ENCODE results near the gene INPP4B.
A peak's percentile ranks its signal among the peaks of the same experiment; 100 is the strongest.

The INPP4B gene

DNA sequence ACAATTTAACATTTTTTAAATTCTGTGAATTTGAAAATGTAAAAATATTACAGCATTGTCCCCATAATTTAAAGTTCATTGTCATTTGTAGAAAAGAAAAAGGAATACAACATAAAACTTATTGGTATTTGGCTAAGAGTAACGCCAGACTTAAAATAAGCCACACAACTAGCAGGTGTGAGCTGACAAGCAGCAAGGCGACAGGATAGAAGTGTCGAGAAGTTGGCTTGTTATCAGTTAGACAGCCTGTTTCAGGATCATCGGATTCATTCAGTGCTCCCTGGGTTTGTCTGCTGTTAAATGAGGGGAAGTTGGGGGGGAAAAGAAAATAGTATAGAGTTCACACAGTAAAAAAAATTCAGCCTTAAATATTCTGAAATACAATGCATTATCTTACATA, 816.1 kb downstream of the INPP4B start:
- Histone ChIP-seq H3K27ac (no peak overlapping the region), H4K20me1 (no peaks in the 10 kb centered on the region), H3K4me2 (no peak overlapping the region), H3K4me3 (no peak overlapping the region), H3K27me3 (no peaks in the 10 kb centered on the region), H3K4me1 (no peaks in the 10 kb centered on the region), H3K36me3 (no peaks in the 10 kb centered on the region), H3K9ac (no peak overlapping the region), H3K9me3 (replicated peaks in 1 of 11) (no peaks in the 10 kb centered on the region)
- no peak for TF ChIP-seq Cebpa-rat (IDR thresholded peaks at IDR 0.05)

DNA sequence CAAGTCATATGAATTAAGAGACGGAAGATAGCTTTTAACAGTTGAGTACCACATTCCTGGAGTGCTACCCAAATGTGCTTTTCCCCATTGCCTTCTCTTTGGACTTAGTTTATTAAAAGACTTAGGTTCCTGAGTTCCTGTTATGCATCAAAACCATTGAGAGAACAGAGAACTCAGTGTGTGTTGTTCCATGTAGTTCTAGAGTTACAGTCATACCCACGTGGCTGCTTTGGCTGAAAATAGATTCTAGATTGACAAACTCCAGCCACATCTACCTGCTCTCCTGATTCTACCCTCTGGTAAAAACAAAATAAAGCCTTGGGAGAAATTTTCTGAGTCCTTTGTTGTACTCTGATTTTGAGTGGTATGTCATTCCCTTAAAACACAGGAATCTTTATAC, 824.3 kb downstream of the INPP4B start:
- Histone ChIP-seq H3K4me3 (no peak overlapping the region), H3K36me3 (no peaks in the 10 kb centered on the region), H3K4me1 (no peaks in the 10 kb centered on the region), H3K27me3 (no peaks in the 10 kb centered on the region), H3K9me3 (replicated peaks in 1 of 11) (no peaks in the 10 kb centered on the region), H3K4me2 (no peak overlapping the region), H3K27ac (no peak overlapping the region), H3K9ac (no peak overlapping the region), H4K20me1 (no peaks in the 10 kb centered on the region)
- TF ChIP-seq Cebpa-rat (IDR thresholded peaks at IDR 0.05) = no peak

DNA sequence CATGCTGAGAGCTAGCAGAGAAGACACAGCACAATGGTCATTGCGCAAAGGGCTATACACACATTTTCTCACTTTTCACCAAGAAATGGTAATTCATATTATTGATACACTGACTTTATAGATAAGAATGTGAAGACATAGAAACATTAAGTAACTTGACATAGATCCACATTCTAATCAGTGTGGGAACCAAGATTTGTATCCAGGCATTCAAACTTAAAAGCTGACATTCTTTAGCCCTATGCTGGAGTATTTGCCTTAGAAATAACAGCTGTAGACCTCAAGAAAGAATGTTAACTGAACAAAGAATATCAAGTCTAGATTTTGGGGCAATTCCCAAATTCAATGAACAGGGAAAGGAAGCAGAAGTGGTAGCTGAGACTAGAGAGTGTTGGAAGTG, 824.9 kb downstream of the INPP4B start:
- Histone ChIP-seq H3K36me3 (no peaks in the 10 kb centered on the region), H3K27me3 (no peaks in the 10 kb centered on the region), H3K4me2 (no peak overlapping the region)

DNA sequence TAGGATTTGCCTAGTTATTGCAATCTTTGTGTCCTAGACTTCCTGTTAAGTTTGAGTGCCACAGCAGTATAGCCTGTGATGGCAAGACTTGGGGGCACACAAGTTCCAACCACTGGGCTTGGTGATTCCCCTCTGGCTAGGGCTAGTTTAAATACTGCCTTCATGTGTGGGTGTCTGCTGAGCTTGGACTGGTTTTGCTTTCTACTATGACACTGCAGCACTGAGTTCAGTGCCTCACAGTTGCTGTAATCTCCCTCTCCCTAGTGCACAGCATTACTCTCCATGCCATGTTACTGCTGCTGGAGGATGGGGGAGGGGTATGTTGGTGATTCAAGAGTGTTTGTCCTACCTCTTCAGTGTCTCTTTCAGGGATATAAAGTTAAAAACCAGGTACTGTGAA, 830.1 kb downstream of the INPP4B start:
- H3K4me3 ChIP-seq = no peak overlapping the region
- H3K9me3 ChIP-seq (replicated peaks in 1 of 11) = no peaks in the 10 kb centered on the region
- H3K27ac ChIP-seq = no peak overlapping the region
- H4K20me1 ChIP-seq = no peaks in the 10 kb centered on the region
- TF ChIP-seq Cebpa-rat (IDR thresholded peaks at IDR 0.05) = no peak
- H3K9ac ChIP-seq = no peak overlapping the region
- no peak overlapping the region for H3K4me2 ChIP-seq
- H3K4me1 ChIP-seq = no peaks in the 10 kb centered on the region
- no peaks in the 10 kb centered on the region for H3K27me3 ChIP-seq
- no peaks in the 10 kb centered on the region for H3K36me3 ChIP-seq

More for the DNA sequence above, 824.9 kb downstream of the INPP4B start:
- Histone ChIP-seq H3K27ac (no peak overlapping the region), H3K9ac (no peak overlapping the region), H3K9me3 (replicated peaks in 1 of 11) (no peaks in the 10 kb centered on the region), H3K4me1 (no peaks in the 10 kb centered on the region), H3K4me3 (no peak overlapping the region), H4K20me1 (no peaks in the 10 kb centered on the region)
- no peak for TF ChIP-seq Cebpa-rat (IDR thresholded peaks at IDR 0.05)

DNA sequence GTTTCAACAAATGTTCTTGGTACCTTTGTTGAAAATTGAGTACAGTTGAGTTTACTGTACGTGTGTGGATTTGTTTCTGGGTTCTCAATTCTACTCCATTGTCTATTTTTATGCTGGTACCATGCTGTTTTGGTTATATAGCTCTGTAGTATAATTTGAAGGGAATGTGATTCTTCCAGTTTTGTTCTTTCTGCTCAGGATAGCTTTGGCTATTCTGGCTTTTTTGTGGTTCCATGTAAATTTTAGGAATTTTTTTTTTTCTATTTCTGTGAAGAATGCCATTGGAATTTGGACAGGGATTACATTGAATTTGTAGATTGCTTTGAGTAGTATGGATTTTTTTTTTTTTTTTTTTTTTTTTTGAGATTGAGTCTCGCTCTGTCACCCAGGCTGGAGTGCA, 836.4 kb downstream of the INPP4B start:
- Histone ChIP-seq H3K9ac (no peak overlapping the region), H3K4me2 (no peak overlapping the region), H4K20me1 (no peaks in the 10 kb centered on the region), H3K4me1 (no peaks in the 10 kb centered on the region), H3K36me3 (no peaks in the 10 kb centered on the region), H3K4me3 (no peak overlapping the region), H3K27me3 (no peaks in the 10 kb centered on the region), H3K9me3 (replicated peaks in 1 of 11) (peaks cover 3 to 15% (median 9%) of the 10 kb centered on the region in 11 experiments; a peak in 10 of 22 replicates), H3K27ac (no peak overlapping the region)
- TF ChIP-seq Cebpa-rat (IDR thresholded peaks at IDR 0.05) = no peak

DNA sequence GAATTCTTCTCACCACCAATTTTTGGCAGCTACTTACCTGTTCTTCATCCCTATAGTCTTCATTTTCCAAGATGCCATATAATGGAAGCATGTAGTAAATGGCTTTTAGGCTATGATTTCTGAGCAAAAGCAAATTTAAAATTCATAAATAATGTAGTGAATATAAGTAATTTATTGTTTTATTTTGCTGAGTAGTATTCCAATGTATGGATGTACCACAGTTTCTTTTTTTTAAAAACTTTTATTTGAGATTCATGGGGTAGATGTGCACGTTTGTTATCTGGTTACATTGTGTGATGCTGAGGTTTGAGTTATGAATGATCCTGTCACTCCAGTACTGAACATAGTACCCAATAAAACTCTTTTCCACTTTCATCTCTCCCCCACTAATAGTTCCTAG, 840.6 kb downstream of the INPP4B start:
- H3K36me3 ChIP-seq = no peaks in the 10 kb centered on the region
- H3K4me1 ChIP-seq = no peaks in the 10 kb centered on the region
- H4K20me1 ChIP-seq = no peaks in the 10 kb centered on the region
- no peak overlapping the region for H3K27ac ChIP-seq
- no peak overlapping the region for H3K4me3 ChIP-seq
- H3K9me3 ChIP-seq (replicated peaks in 1 of 11) = peaks cover 3 to 16% (median 9%) of the 10 kb centered on the region in 11 experiments; a peak in 10 of 22 replicates
- TF ChIP-seq Cebpa-rat (IDR thresholded peaks at IDR 0.05) = no peak
- no peaks in the 10 kb centered on the region for H3K27me3 ChIP-seq
- no peak overlapping the region for H3K9ac ChIP-seq
- H3K4me2 ChIP-seq = no peak overlapping the region

DNA sequence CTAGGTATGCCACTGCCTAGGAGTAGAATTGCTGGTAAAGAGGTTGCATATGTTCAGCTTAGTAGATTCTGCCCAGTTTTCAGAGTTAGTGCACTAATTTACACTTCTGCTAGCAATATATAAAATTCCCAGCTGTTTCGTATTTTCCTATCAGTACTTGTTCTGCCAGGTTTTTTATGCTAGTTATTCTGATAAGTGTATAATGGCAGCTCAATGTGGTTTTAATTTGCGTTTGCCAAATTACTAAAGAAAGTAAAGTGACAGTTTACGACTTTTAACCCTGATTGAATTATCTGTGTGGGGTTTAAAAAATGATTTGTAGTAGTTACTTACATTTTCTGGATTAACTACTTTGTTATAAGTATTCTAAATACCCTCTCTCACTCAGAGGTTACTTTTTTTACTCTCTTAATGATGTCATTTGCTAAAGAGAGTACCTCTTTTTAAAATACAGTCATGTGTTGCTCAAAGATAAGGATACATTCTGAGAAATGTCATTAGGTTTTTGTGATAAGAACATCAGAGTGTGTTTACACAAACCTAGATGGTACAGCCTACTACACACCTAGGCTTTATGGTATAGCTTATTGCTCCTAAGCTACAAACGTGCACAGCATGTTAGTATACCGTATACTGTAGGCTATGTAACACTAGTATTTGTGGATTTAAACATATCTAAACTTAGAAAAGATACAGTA, 846.5 kb downstream of the INPP4B start:
- H3K9me3 ChIP-seq (replicated peaks in 1 of 11) = peaks cover 11 to 25% (median 18%) of the 10 kb centered on the region in 11 experiments; a peak in 20 of 22 replicates
- no peaks in the 10 kb centered on the region for H3K27me3 ChIP-seq
- H3K4me1 ChIP-seq = no peaks in the 10 kb centered on the region
- no peak overlapping the region for H3K9ac ChIP-seq
- H3K27ac ChIP-seq = no peak overlapping the region
- H3K4me2 ChIP-seq = no peak overlapping the region
- no peak for TF ChIP-seq Cebpa-rat (IDR thresholded peaks at IDR 0.05)
- no peaks in the 10 kb centered on the region for H4K20me1 ChIP-seq
- H3K4me3 ChIP-seq = no peak overlapping the region
- H3K36me3 ChIP-seq = no peaks in the 10 kb centered on the region

DNA sequence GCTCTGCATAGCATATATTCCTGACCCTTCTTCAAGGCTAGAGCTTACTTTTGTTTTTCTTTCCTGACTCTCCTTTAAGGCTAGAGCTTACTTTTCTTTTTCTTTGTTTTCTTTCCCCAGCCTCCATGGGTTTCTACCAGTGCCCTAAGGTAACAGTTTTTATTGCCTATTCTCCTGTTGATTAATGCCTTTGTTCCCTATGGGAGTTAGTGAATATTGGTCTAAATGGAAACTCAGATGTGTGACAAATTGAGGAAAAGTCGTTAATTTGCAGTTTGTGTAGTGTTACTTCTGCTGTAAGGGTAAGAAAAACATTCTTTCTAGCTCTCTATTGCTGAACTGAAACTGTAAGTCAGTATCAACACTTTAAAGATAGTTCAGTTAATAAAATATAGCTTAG, 851.0 kb downstream of the INPP4B start:
- no peak for TF ChIP-seq Cebpa-rat (IDR thresholded peaks at IDR 0.05)
- peaks cover 11 to 39% (median 18%) of the 10 kb centered on the region in 11 experiments; a peak in 20 of 22 replicates for H3K9me3 ChIP-seq (replicated peaks in 1 of 11)
- H3K9ac ChIP-seq = no peak overlapping the region
- no peaks in the 10 kb centered on the region for H3K36me3 ChIP-seq
- H3K27me3 ChIP-seq = no peaks in the 10 kb centered on the region
- H3K4me2 ChIP-seq = no peak overlapping the region
- H4K20me1 ChIP-seq = no peaks in the 10 kb centered on the region
- no peak overlapping the region for H3K27ac ChIP-seq
- no peaks in the 10 kb centered on the region for H3K4me1 ChIP-seq
- H3K4me3 ChIP-seq = no peak overlapping the region

DNA sequence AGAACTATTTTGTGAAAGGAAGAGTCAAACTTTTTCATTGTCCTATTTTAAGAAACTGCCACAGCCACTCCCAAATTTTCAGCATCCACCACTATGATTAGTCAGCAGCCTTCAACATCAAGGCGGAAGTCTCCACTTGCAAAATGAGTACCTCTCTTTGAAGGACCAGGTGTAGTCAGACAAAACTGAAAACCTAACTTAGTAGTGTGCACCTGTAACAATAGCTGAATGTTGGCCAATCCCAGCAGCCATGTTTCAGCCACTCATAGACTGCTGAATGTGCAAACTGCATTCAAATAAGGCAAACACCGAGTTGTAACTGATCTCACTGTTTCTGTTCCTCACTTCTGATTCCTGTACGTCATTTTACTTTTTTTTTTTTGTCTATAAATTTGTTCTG, 868.7 kb downstream of the INPP4B start:
- Histone ChIP-seq H4K20me1 (no peaks in the 10 kb centered on the region), H3K4me2 (peak overlapping the region in 4 of 11 experiments; percentile 6 to 63 (median 28); a peak in 6 of 22 replicates), H3K27me3 (no peaks in the 10 kb centered on the region), H3K4me1 (peaks cover 0 to 16% (median 0%) of the 10 kb centered on the region in 10 experiments; a peak in 6 of 20 replicates), H3K9ac (no peak overlapping the region), H3K27ac (peak overlapping the region in 1 of 11 experiments; percentile 20; a peak in 1 of 22 replicates), H3K36me3 (no peaks in the 10 kb centered on the region), H3K9me3 (replicated peaks in 1 of 11) (peaks cover 4 to 17% (median 7%) of the 10 kb centered on the region in 11 experiments; a peak in 18 of 22 replicates), H3K4me3 (no peak overlapping the region)
- no peak for TF ChIP-seq Cebpa-rat (IDR thresholded peaks at IDR 0.05)
